Caco-2 (cell line): ENCODE measurements around the gene SLC25A51. TPM values are rescaled to one million over a fixed set of nuclear protein-coding genes. Genes with fewer than 3 reads are reported as not detected.

Experiments
- Bru-seq: library from RNA; stranded (reverse); fragments of 400-500 nt; gene quantifications from one replicate; lab custom pipeline; 2021; lab: Mats Ljungman, UMichigan
- BruChase-seq, 2 experiments: library from RNA; stranded (reverse); fragments of 400-500 nt; gene quantifications; one replicate each; lab custom pipeline; 2021; lab: Mats Ljungman, UMichigan
- BruUV-seq: library from RNA; stranded (reverse); fragments of 400-500 nt; replicated peaks from 2 replicates; lab custom pipeline; 2021; lab: Mats Ljungman, UMichigan
- CTCF ChIA-PET: fragments of 300-600 bp; sonication (Branson Sonifier 250); formaldehyde crosslinking; loops from one replicate; lab custom pipeline; 2022; ENCODE audit warnings: antibody characterized with exemption; lab: Charles Lee
- POLR2A ChIA-PET: fragments of 300-600 bp; sonication (Branson Sonifier 250); formaldehyde crosslinking; loops from one replicate; lab custom pipeline; 2022; ENCODE audit warnings: antibody characterized with exemption; lab: Charles Lee
- DNase-seq, 2 experiments: peaks; one replicate each; pipeline versions ENCODE4 v3.0.0 to v3.0.0-alpha.2; 2020 to 2022
- H3K27me3 ChIP-seq: replicated peaks from 2 replicates; pipeline ENCODE4 v1.6.0; 2011; ENCODE audit warnings: low read length; ENCODE audit not compliant: control insufficient read depth, insufficient read depth
- H3K36me3 ChIP-seq: 2 replicates; pipeline ENCODE4 v1.5.1; 2011; ENCODE audit warnings: low read length; ENCODE audit not compliant: control insufficient read depth, insufficient read depth
- H3K4me1 ChIP-seq: fragments of 250-450 bp; sonication (Bioruptor Pico); 2 replicates; pipeline ENCODE4 v1.5.1; 2020; ENCODE audit warnings: mild to moderate bottlenecking
- H3K4me3 ChIP-seq: 2 replicates; pipeline ENCODE4 v1.5.1; 2011; ENCODE audit warnings: low read depth, mild to moderate bottlenecking, control low read depth, low read length
- H3K9me3 ChIP-seq: fragments of 250-450 bp; sonication (Bioruptor Pico); 2 replicates; pipeline ENCODE4 v1.5.1; 2020; ENCODE audit warnings: mild to moderate bottlenecking, moderate library complexity
- H3K27ac Mint-ChIP-seq: one replicate; pipeline ENCODE4 v1.8.0; 2022; ENCODE audit warnings: mixed read lengths; ENCODE audit not compliant: unreplicated experiment
- H3K27me3 Mint-ChIP-seq: one replicate; pipeline ENCODE4 v1.8.0; 2022; ENCODE audit warnings: mixed read lengths; ENCODE audit not compliant: insufficient read depth, unreplicated experiment
- H3K36me3 Mint-ChIP-seq: one replicate; pipeline ENCODE4 v1.8.0; 2022; ENCODE audit warnings: mild to moderate bottlenecking, mixed read lengths; ENCODE audit not compliant: insufficient read depth, unreplicated experiment
- H3K4me1 Mint-ChIP-seq: one replicate; pipeline ENCODE4 v1.8.0; 2022; ENCODE audit warnings: low read depth, mixed read lengths; ENCODE audit not compliant: unreplicated experiment
- H3K4me3 Mint-ChIP-seq: one replicate; pipeline ENCODE4 v1.8.0; 2022; ENCODE audit warnings: mild to moderate bottlenecking, moderate library complexity, mixed read lengths; ENCODE audit not compliant: unreplicated experiment
- H3K9me3 Mint-ChIP-seq: one replicate; pipeline ENCODE4 v1.8.0; 2022; ENCODE audit warnings: mixed read lengths; ENCODE audit not compliant: unreplicated experiment
- intact Hi-C: fragments of 100-400 bp; cut with micrococcal nuclease; formaldehyde crosslinking; loops from one replicate; pipeline ENCODE4 v1.10.0; 2022; ENCODE audit not compliant: unreplicated experiment
- long read RNA-seq: library from polyadenylated mRNA; stranded (forward); transcript quantifications from one replicate; pipeline ENCODE4 v2.0.0, GENCODE V29; 2022
- total RNA-seq: library from RNA; stranded (reverse); gene quantifications from 2 replicates; pipeline ENCODE4 v1.2.3, GENCODE V29; 2022
- TF ChIP-seq, protein P1 (sequence below), 2 experiments: fragments of 200-600 bp in 1 of 2; IDR thresholded peaks; 1 replicate in 1 of 2; 2 replicates in 1 of 2; pipeline versions ENCODE4 v1.5.1 to v1.8.0; 2011 to 2022; ENCODE audit warnings: antibody characterized with exemption in 1 of 2, control low read depth in 1 of 2, inconsistent platforms in 1 of 2, low read depth in 1 of 2, low read length in 1 of 2, mild to moderate bottlenecking in 1 of 2, moderate library complexity in 1 of 2; ENCODE audit not compliant: insufficient read depth in 1 of 2, severe bottlenecking in 1 of 2, unreplicated experiment in 1 of 2

SLC25A51 gene
- 29.1 and 29.3 TPM in 2 replicates for total RNA-seq
- Bru-seq, nascent RNA: percentile 87 among the genes with signal in this experiment
- BruChase-seq, experiment 1, labeled RNA remaining after a 2-hour chase: percentile 99 among the genes with signal in this experiment
- percentile 98 among the genes with signal in this experiment for BruChase-seq, experiment 2, labeled RNA remaining after a 6-hour chase
- long read RNA-seq, partial matches to known transcripts: 0 of 15 reads
- long read RNA-seq, other reads (novel, unspliced or antisense): 10 of 15 reads

DNA sequence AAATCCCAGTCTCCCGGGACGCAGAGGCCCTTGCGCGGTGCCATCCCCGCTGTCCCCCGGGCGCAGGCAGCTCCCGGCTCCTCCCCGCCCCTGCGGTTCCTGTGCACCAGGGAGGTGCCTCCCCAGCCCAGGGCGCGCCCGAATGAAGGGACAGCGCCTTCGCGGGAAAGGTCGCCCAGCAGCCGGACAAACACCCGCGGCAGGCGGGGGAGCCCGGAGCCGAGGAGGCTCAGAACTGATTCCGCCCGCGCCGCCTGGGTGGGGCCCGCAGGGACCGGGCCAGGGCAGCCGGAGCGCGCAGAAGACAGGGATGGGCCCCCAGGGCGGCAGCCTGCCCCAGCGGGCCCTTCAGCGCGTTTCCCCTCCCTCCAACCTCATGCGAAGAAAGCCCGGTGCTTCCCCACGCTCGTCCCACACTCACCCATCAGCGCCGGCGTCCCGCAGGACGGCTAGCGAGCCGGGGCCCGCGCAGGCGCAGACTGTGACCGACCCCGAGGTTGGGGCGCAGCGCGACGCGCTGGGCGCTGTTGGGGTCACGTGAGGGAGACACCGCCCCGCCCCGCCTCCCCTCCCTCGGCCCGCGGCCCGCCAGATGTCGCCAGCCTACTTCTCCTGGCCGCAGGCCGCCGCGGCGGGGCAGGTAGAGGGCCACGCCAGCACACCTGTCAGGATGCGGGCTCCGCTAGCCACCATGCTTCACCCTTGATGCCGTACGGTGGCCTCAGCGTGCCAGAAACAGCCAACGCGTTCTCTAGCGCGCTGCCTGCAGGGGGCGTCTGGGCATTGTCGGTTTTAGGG is at the start of gene SLC25A51:
Gene SLC25A51, minus strand, starts transcription at position 481 of the 798 bp plus-strand sequence. CDS start 15,577 bp downstream, outside the sequence.
- Mint-ChIP-seq H3K27me3 (no peaks in the 10 kb centered on the region), H3K4me1 (peaks cover 20% of the 10 kb centered on the region), H3K36me3 (peaks cover 24% of the 10 kb centered on the region), H3K4me3 (peak within 1 kb of the TSS; percentile 77), H3K9me3 (no peaks in the 10 kb centered on the region), H3K27ac (peak within 1 kb of the TSS; percentile 91)
- intact Hi-C loops: loop anchor here (1.0 to 10.0 kb wide), 8 partner anchors 119 to 459 kb away; partner anchors contain the start of genes EXOSC3, POLR1E, SHB and ZBTB5
- Histone ChIP-seq H3K4me1 (peaks cover 26% of the 10 kb centered on the region), H3K27me3 (no peaks in the 10 kb centered on the region), H3K4me3 (peak within 1 kb of the TSS; percentile 81), H3K9me3 (no peaks in the 10 kb centered on the region), H3K36me3 (no peaks in the 10 kb centered on the region)
- CTCF ChIA-PET: interaction anchor here (1.4 kb wide), 1 partner anchor 10 kb away, joined by 4 read pairs; no protein-coding TSS in a partner anchor
- POLR2A ChIA-PET: interaction anchor here (0.8 kb wide), 1 partner anchor 439 kb away, joined by 10 read pairs; the partner anchor contains the start of gene ZBTB5
- peak; percentile 97 for DNase-seq
- TF ChIP-seq, protein P1, sequence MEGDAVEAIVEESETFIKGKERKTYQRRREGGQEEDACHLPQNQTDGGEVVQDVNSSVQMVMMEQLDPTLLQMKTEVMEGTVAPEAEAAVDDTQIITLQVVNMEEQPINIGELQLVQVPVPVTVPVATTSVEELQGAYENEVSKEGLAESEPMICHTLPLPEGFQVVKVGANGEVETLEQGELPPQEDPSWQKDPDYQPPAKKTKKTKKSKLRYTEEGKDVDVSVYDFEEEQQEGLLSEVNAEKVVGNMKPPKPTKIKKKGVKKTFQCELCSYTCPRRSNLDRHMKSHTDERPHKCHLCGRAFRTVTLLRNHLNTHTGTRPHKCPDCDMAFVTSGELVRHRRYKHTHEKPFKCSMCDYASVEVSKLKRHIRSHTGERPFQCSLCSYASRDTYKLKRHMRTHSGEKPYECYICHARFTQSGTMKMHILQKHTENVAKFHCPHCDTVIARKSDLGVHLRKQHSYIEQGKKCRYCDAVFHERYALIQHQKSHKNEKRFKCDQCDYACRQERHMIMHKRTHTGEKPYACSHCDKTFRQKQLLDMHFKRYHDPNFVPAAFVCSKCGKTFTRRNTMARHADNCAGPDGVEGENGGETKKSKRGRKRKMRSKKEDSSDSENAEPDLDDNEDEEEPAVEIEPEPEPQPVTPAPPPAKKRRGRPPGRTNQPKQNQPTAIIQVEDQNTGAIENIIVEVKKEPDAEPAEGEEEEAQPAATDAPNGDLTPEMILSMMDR (IDR thresholded peaks at IDR 0.05; ENCODE audit: insufficient read depth in 1 of 2, low read depth in 1 of 2, low read length in 1 of 2, severe bottlenecking in 1 of 2, unreplicated experiment in 1 of 2): peak; percentile 88 to 96
- TSS peak; percentile 49 for BruUV-seq

DNA sequence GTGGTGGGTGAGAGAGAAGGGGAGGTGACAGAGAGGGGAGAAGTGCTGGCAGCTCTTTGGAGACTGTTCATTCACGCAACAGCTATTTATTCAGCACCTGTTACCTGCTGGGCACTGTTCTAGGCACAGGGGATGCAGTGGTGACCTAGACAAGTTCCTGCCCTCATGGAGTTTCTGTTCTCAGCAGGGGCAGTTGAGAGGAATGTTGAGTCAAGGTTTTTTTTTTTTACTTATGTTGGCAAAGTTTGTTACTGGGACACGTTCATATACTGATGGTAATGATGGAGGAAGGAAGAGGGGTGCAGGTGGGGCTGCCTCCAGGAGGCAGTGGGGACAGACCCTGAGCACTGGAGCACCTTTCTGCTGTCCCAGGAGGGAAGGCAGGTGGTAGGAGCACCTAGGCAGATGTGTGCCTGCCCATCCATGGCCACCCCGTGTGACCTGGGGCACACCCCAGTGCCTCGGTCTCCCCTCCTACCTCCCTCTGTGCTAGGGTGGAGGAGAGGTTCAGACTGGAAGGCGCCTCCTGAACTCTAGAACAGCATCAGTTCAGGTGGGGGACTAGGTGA is 49.4 kb upstream of the SLC25A51 start:
- peaks cover 56% of the 10 kb centered on the region for H3K36me3 Mint-ChIP-seq
- Histone ChIP-seq H3K4me3 (no peak overlapping the region), H3K4me1 (peaks cover 24% of the 10 kb centered on the region), H3K27me3 (no peaks in the 10 kb centered on the region), H3K9me3 (no peaks in the 10 kb centered on the region), H3K36me3 (no peaks in the 10 kb centered on the region)
- H3K9me3 Mint-ChIP-seq: no peaks in the 10 kb centered on the region
- TF ChIP-seq, protein P1 (IDR thresholded peaks at IDR 0.05; ENCODE audit: insufficient read depth in 1 of 2, low read depth in 1 of 2, low read length in 1 of 2, severe bottlenecking in 1 of 2, unreplicated experiment in 1 of 2): no peak
- peaks cover 29% of the 10 kb centered on the region for H3K4me1 Mint-ChIP-seq
- intact Hi-C loops: no loop called here
- DNase-seq: no peak
- BruUV-seq: no TSS peak
- POLR2A ChIA-PET: no interaction called here
- peak overlapping the region; percentile 32 for H3K27ac Mint-ChIP-seq
- H3K4me3 Mint-ChIP-seq: no peak overlapping the region
- CTCF ChIA-PET: no interaction called here
- no peaks in the 10 kb centered on the region for H3K27me3 Mint-ChIP-seq

DNA sequence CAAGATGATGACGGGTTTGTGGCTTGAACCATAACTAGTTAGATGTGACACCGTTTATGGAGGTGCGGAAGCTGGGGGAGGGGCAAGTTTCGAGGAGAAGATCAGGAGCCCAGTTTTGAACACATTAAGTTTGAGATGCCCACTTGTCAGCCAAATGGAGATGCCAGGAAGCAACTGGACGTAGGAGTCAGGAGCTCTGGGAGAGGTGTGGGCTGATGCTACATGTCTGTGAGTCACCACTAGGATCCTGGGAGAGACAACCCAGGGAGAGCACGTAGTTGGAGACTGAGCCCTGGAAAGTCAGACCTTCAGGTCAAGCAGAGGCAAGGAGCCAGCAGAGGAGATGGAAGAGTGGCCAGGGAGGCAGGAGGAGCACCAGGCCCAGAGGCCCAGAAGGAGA is 48.8 kb upstream of the SLC25A51 start:
- Histone ChIP-seq H3K9me3 (no peaks in the 10 kb centered on the region), H3K4me1 (peaks cover 24% of the 10 kb centered on the region), H3K36me3 (peaks cover 2% of the 10 kb centered on the region), H3K4me3 (no peak overlapping the region), H3K27me3 (no peaks in the 10 kb centered on the region)
- BruUV-seq: no TSS peak
- intact Hi-C loops: no loop called here
- CTCF ChIA-PET: no interaction called here
- Mint-ChIP-seq H3K9me3 (no peaks in the 10 kb centered on the region), H3K36me3 (peaks cover 56% of the 10 kb centered on the region), H3K4me1 (peaks cover 26% of the 10 kb centered on the region), H3K27ac (peak overlapping the region; percentile 32), H3K4me3 (no peak overlapping the region), H3K27me3 (no peaks in the 10 kb centered on the region)
- TF ChIP-seq, protein P1 (IDR thresholded peaks at IDR 0.05; ENCODE audit: insufficient read depth in 1 of 2, low read depth in 1 of 2, low read length in 1 of 2, severe bottlenecking in 1 of 2, unreplicated experiment in 1 of 2): no peak
- POLR2A ChIA-PET: no interaction called here
- no peak for DNase-seq
